Heart right ventricle (tissue), 16 donors: Measurements from ENCODE around the gene CD180. TPM values are rescaled to one million over a fixed set of nuclear protein-coding genes. Genes with fewer than 3 reads are reported as not detected.

ENCODE experiments used
- ATAC-seq, 8 donors: fragments of 200-7000 bp; cut with Tn5 transposase; one replicate each; pipeline ENCODE4 v1.9.1; 2020; ENCODE audit warnings: mild to moderate bottlenecking in 8 of 8, moderate library complexity in 8 of 8, moderate number of reproducible peaks in 1 of 8
- DNase-seq, 2 donors: peaks; one replicate each; pipeline ENCODE4 v3.0.0-alpha.2; 2020
- H3K27ac ChIP-seq, 10 donors: fragments of 200-600 bp; sonication (generic) in 2 of 10; one replicate each; pipeline versions ENCODE4 v1.5.0 to v1.8.0; 2020 to 2022; ENCODE audit warnings: mild to moderate bottlenecking in 3 of 10
- H3K27me3 ChIP-seq, 7 donors: fragments of 200-600 bp; one replicate each; pipeline ENCODE4 v1.8.0; 2021 to 2022; ENCODE audit warnings: mild to moderate bottlenecking in 2 of 7
- H3K36me3 ChIP-seq, 9 donors: fragments of 200-600 bp; sonication (generic) in 1 of 9; one replicate each; pipeline versions ENCODE4 v1.5.0 to v1.8.0; 2020 to 2022; ENCODE audit warnings: mild to moderate bottlenecking in 2 of 9
- H3K4me1 ChIP-seq, 9 donors: fragments of 200-600 bp; sonication (generic) in 1 of 9; one replicate each; pipeline versions ENCODE4 v1.5.0 to v1.8.0; 2020 to 2022; ENCODE audit warnings: mild to moderate bottlenecking in 4 of 9
- H3K4me3 ChIP-seq, 10 donors: fragments of 200-600 bp; sonication (generic) in 2 of 10; one replicate each; pipeline versions ENCODE4 v1.5.0 to v1.8.0; 2020 to 2022; ENCODE audit warnings: mild to moderate bottlenecking in 7 of 10, moderate library complexity in 2 of 10
- H3K9me3 ChIP-seq, 11 donors: fragments of 200-600 bp in 10 of 11; sonication (generic) in 2 of 11; one replicate each; pipeline versions ENCODE4 v1.5.0 to v1.8.0; 2013 to 2022; ENCODE audit warnings: mild to moderate bottlenecking in 2 of 11, control low read depth in 1 of 11, moderate library complexity in 1 of 11
- WGBS, 2 donors: extraction: QIAGEN DNeasy Blood & Tissue Kit; methylation state at CpG; one replicate each; pipeline ENCODE4 v1.1.7; 2013; ENCODE audit warnings: inconsistent platforms in 1 of 2; 5-methylcytosine and 5-hydroxymethylcytosine counted together
- intact Hi-C, 10 donors: fragments of 100-400 bp; cut with DNase I; formaldehyde crosslinking; loops; one replicate each; pipeline versions ENCODE4 v1.11.1 to v1.14.2; 2022
- polyA plus RNA-seq, 2 donors: library from polyadenylated mRNA; stranded (reverse); fragments of 200-250 nt; gene quantifications; one replicate each; pipeline ENCODE4 v1.2.3, GENCODE V29; 2013
- total RNA-seq, 10 donors: library from RNA; stranded (reverse); fragmentation: NEBNext Ultra II Directional in 3 of 10; extraction: Animal tissue kit (Norgen Biotek cat#: 25700) in 3 of 10; gene quantifications; one replicate each; pipeline versions ENCODE4 v1.2.1 to v1.2.4, GENCODE V29; 2021 to 2023
- TF ChIP-seq, protein P1 (sequence below), 9 donors: fragments of 200-600 bp; sonication (generic) in 2 of 9; IDR thresholded peaks; one replicate each; pipeline versions ENCODE4 v1.5.0 to v1.8.0; 2021 to 2022; ENCODE audit warnings: antibody characterized with exemption in 9 of 9, mild to moderate bottlenecking in 5 of 9, moderate library complexity in 1 of 9
- donor health status: Arrhythmogenic right ventricular cardiomyopathy.
- donor health status: ischemic (EF 13 %, LVEDD 7.1; RV severe dilation, severe dysfunction).
- donor health status: healthy with polysubstance abuse.
- donor health status: DM: no; HTN: yes; CAD: no.
- donor health status: DM: no; HTN: no; CAD: no.
- donor health status: ischemic (EF 25% LVEDD 6.9; RV normal size, moderate dysfunction).
- donor health status: ischemic (EF 25% LVEDD 5.7; RV mildly dilated, moderate dysfunction).
- donor health status: healthy.
- donor health status: DM: yes; HTN: yes; CAD: no.
- donor health status: Ischemic cardiomyopathy.
- donor health status: ischemic (EF 35%, LVEDD 5.7; RV mildly dilated, moderate dysfunction).
- donor health status: nonischemic (EF 11% LVEDD 7.7; RV severe dilation, severe dysfunction).
- donor health status: DM: yes; HTN: yes; CAD: no.
- donor health status: PGD.
- donor health status: ischemic (EF 29% LVEDD 5.4; RV normal size, mild dysfunction).
- donor health status: nonischemic (EF 23%, LVEDD 6.1; RV moderate dilation, normal function).

CD180 gene
- total and polyA plus RNA-seq, 12 donors: 0.12 to 3.3 (median 0.16) TPM; not detected in 1

DNA sequence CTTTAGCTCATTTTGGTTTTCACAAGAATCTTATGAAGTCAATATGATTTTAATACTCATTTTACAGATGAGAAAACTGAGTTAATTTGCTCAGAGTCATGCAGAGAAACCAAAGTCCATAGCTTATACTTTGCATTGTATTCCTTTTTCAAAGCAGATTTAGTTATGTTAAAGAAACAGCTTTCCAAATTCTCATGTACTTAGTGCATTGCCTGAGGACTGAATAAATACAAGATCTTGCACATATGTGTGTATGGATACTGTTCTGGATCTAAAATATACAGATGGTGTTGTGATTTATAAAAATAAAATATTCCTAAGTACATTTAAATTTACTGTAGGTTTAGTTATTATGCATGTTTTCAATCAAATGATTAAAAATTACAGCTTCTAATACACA is 43.5 kb upstream of the CD180 start:
- TF ChIP-seq, protein P1, sequence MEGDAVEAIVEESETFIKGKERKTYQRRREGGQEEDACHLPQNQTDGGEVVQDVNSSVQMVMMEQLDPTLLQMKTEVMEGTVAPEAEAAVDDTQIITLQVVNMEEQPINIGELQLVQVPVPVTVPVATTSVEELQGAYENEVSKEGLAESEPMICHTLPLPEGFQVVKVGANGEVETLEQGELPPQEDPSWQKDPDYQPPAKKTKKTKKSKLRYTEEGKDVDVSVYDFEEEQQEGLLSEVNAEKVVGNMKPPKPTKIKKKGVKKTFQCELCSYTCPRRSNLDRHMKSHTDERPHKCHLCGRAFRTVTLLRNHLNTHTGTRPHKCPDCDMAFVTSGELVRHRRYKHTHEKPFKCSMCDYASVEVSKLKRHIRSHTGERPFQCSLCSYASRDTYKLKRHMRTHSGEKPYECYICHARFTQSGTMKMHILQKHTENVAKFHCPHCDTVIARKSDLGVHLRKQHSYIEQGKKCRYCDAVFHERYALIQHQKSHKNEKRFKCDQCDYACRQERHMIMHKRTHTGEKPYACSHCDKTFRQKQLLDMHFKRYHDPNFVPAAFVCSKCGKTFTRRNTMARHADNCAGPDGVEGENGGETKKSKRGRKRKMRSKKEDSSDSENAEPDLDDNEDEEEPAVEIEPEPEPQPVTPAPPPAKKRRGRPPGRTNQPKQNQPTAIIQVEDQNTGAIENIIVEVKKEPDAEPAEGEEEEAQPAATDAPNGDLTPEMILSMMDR (IDR thresholded peaks at IDR 0.05): no peak
- H3K27ac ChIP-seq: no peak overlapping the region
- no peaks in the 10 kb centered on the region for H3K9me3 ChIP-seq
- H3K4me3 ChIP-seq: no peak overlapping the region
- no peaks in the 10 kb centered on the region for H3K27me3 ChIP-seq
- DNase-seq: no peak
- ATAC-seq: no peak
- intact Hi-C loops: loop anchor here in 8 of 10 donors (5.0 to 10.0 kb wide), 6 partner anchors 155 to 1225 kb away; no protein-coding TSS in a partner anchor
- H3K4me1 ChIP-seq: peaks cover 0 to 16% (median 11%) of the 10 kb centered on the region in 9 donors
- no peaks in the 10 kb centered on the region for H3K36me3 ChIP-seq

DNA sequence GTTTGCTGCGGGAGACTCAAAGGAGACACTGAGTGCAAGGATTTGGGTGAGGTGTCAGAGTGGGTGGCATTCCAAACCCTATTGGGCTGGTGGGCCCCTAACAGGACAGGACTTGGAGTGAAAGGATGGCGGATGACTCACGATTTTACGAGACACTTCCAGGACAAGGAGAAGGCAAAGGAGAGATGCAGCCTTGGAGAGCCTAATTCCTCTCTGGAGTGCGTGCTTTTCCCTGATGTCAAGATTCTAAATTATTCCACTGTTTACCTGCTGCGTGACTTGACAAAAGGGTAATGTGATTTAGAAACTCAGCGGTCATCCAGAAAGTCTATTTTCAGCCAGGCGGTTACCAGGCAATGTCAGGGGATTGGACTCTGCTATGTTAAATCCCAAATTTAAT is 41.6 kb upstream of the CD180 start:
- intact Hi-C loops: no loop called here
- ATAC-seq: no peak
- H3K27ac ChIP-seq: no peak overlapping the region

DNA sequence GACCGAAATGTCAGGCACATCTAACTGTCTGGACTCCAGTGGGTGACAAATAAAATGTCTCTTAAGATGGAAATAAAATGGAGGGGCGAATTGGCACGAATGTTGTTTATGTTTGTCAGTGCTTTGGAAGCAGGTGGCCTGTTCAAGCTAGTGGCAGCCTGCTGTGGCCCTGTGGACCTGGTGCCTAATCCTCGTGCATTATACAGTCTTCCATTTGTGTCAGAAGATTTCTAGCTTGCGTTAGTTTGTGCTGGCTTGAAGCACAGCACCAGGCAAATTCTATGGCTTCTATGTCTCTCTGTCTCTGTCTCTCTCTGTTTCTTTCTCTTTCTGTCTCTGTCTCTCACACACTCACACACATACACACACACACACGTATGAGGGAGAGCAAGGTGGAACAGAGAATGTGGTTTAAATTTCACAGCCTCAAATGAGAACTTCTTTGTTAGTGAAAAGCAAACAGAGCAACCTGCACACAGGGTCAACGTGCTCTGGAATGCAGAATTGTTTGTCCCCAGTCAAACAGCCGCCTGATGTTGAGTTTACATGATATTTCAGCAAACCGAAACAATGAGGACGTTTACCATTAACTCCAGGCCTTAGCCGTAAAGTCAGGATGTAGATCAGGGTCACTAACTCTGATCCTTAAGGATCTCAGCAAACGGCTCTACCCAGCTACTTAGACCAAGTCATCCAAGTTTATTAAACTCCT is 39.0 kb upstream of the CD180 start:
- Histone ChIP-seq H3K4me3 (no peak overlapping the region), H3K27ac (peak overlapping the region in 3 of 10 donors; percentile 21 to 75 (median 28)), H3K27me3 (no peaks in the 10 kb centered on the region), H3K4me1 (peaks cover 0 to 20% (median 15%) of the 10 kb centered on the region in 9 donors), H3K9me3 (no peaks in the 10 kb centered on the region), H3K36me3 (no peaks in the 10 kb centered on the region)
- WGBS, 2 donors: 95% methylated on average over 12 of the region's 12 CpGs
- TF ChIP-seq, protein P1 (IDR thresholded peaks at IDR 0.05): no peak
- ATAC-seq: no peak
- intact Hi-C loops: no loop called here
- DNase-seq: no peak

More for the DNA sequence above, 41.6 kb upstream of the CD180 start:
- TF ChIP-seq, protein P1 (IDR thresholded peaks at IDR 0.05): no peak
- Histone ChIP-seq H3K4me3 (no peak overlapping the region), H3K4me1 (peaks cover 0 to 20% (median 15%) of the 10 kb centered on the region in 9 donors), H3K36me3 (no peaks in the 10 kb centered on the region), H3K9me3 (no peaks in the 10 kb centered on the region), H3K27me3 (no peaks in the 10 kb centered on the region)
- DNase-seq: no peak
- 94 to 97% methylated on average over 8 of the region's 8 CpGs for WGBS, 2 donors

DNA sequence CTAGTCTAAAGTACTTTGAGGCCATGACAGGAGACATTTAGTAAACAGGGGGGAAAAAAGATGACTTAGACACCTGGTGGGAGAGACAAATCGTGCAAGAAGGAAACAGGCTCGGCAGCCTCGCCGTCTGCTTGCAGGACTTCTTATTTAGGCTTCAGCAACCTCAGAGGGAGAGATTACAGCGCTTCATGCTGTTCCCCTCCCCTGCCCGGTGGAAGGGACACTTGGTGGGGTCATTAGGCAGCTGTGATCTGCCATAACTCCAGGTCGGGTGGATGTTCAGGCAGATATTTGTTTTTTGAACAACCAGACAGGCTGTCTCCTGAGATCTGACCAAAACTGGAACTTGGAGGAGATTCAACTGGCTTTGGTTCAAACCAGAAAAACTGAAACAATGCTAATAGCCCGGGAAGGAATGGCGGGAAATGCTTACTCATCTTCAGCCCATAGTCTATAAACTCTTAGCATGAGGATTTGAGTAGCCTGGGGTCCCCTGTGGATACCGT is 38.1 kb upstream of the CD180 start:
- H3K27ac ChIP-seq: peak overlapping the region in 6 of 10 donors; percentile 55 to 76 (median 68)
- peak overlapping the region in 6 of 10 donors; percentile 14 to 36 (median 33) for H3K4me3 ChIP-seq
- peak; percentile 53 to 89 (median 80) for ATAC-seq
- H3K27me3 ChIP-seq: no peaks in the 10 kb centered on the region
- H3K36me3 ChIP-seq: no peaks in the 10 kb centered on the region
- peak; percentile 30 to 73 for DNase-seq
- TF ChIP-seq, protein P1 (IDR thresholded peaks at IDR 0.05): no peak
- intact Hi-C loops: no loop called here
- WGBS, 2 donors: 27 to 43% methylated on average over 10 of the region's 10 CpGs
- H3K9me3 ChIP-seq: peaks cover 0 to 4% (median 0%) of the 10 kb centered on the region in 11 donors
- peaks cover 0 to 20% (median 15%) of the 10 kb centered on the region in 9 donors for H3K4me1 ChIP-seq
